SU-DHL-6 (cell line): ENCODE results near the gene PTPRA.

Experiments
- H2AFZ ChIP-seq: fragments of 200-600 bp; sonication (generic); 2 replicates; pipeline ENCODE4 v1.6.1; 2014; ENCODE audit warnings: low read depth, mild to moderate bottlenecking, moderate library complexity, mixed read lengths, antibody characterized with exemption, low read length; ENCODE audit not compliant: severe bottlenecking
- H3F3A ChIP-seq: fragments of 200-600 bp; shearing (Covaris generic); 2 replicates; pipeline ENCODE4 v1.6.0; 2016; ENCODE audit warnings: antibody characterized with exemption, mild to moderate bottlenecking; ENCODE audit not compliant: insufficient read depth
- H3K27ac ChIP-seq: fragments of 200-600 bp; sonication (generic); 2 replicates; pipeline ENCODE4 v1.5.1; 2016; ENCODE audit warnings: low read depth, mild to moderate bottlenecking, low read length, moderate library complexity, mixed read lengths
- H3K27me3 ChIP-seq: fragments of 200-600 bp; sonication (generic), shearing (Covaris generic); 2 replicates; pipeline ENCODE4 v1.6.0; 2014; ENCODE audit warnings: mild to moderate bottlenecking, low read length
- H3K36me3 ChIP-seq: fragments of 200-600 bp; sonication (generic); 2 replicates; pipeline ENCODE4 v1.6.1; 2014; ENCODE audit warnings: mild to moderate bottlenecking, low read length, mixed read lengths
- H3K4me2 ChIP-seq: fragments of 300-600, 200-600 bp; shearing (Covaris generic), sonication (generic); 2 replicates; pipeline ENCODE4 v1.6.0; 2014; ENCODE audit warnings: low read length, low read depth, mild to moderate bottlenecking; ENCODE audit not compliant: poor library complexity, severe bottlenecking
- H3K4me3 ChIP-seq: fragments of 200-600 bp; sonication (generic); 2 replicates; pipeline ENCODE4 v1.5.1; 2014; ENCODE audit warnings: antibody characterized with exemption, low read length, mild to moderate bottlenecking, mixed read lengths; ENCODE audit not compliant: insufficient read depth, poor library complexity, severe bottlenecking
- H3K79me2 ChIP-seq: fragments of 200-600 bp; sonication (generic); 2 replicates; pipeline ENCODE4 v1.6.1; 2014; ENCODE audit warnings: mild to moderate bottlenecking, low read length, moderate library complexity; ENCODE audit not compliant: insufficient read depth
- H3K9ac ChIP-seq: fragments of 200-600 bp; sonication (generic); 2 replicates; pipeline ENCODE4 v1.7.0; 2014; ENCODE audit warnings: mild to moderate bottlenecking, low read length
- H3K9me2 ChIP-seq: fragments of 200-600 bp; sonication (generic); replicated peaks from 2 replicates; pipeline ENCODE4 v1.6.1; 2014; ENCODE audit warnings: low read length; ENCODE audit not compliant: insufficient read depth
- H3K9me3 ChIP-seq: fragments of 200-600 bp; sonication (generic); 2 replicates; pipeline ENCODE4 v1.6.1; 2014; ENCODE audit warnings: low read length, mixed read lengths; ENCODE audit not compliant: insufficient read depth
- H4K20me1 ChIP-seq: fragments of 200-600 bp; sonication (generic); 2 replicates; pipeline ENCODE4 v1.6.1; 2014; ENCODE audit warnings: low read depth, mild to moderate bottlenecking, antibody characterized with exemption, low read length, moderate library complexity, mixed read lengths
- CTCF ChIP-seq: fragments of 200-600 bp; sonication (generic); IDR thresholded peaks from one replicate; pipeline ENCODE4 v1.5.1; 2017; ENCODE audit warnings: antibody characterized with exemption, mild to moderate bottlenecking, low read length, moderate library complexity; ENCODE audit not compliant: insufficient read depth, poor library complexity, severe bottlenecking
- EZH2phosphoT487 ChIP-seq: fragments of 200-600 bp; sonication (generic), shearing (Covaris generic); conservative IDR thresholded peaks from 2 replicates; pipeline ENCODE4 v1.6.1; 2018; ENCODE audit warnings: mild to moderate bottlenecking, antibody characterized with exemption, low read length, moderate library complexity, mixed read lengths

Gene PTPRA

GRCh38 chr20:2864626-2865025 lies 8.7 kb upstream of the PTPRA start:
- H3K79me2 ChIP-seq, result no peaks in the 10 kb centered on the region
- no peaks in the 10 kb centered on the region for H3K9me3 ChIP-seq
- H3K9ac ChIP-seq, result no peak overlapping the region
- TF ChIP-seq CTCF, result no peak
- no peaks in the 10 kb centered on the region for H3K9me2 ChIP-seq
- no peaks in the 10 kb centered on the region for H3K27me3 ChIP-seq
- H3F3A ChIP-seq, result no peaks in the 10 kb centered on the region
- H4K20me1 ChIP-seq, result no peaks in the 10 kb centered on the region
- H3K4me2 ChIP-seq, result no peak overlapping the region
- no peaks in the 10 kb centered on the region for H3K36me3 ChIP-seq
- no peak overlapping the region for H3K4me3 ChIP-seq
- H3K27ac ChIP-seq, result no peak overlapping the region
- no peak overlapping the region for H2AFZ ChIP-seq

DNA sequence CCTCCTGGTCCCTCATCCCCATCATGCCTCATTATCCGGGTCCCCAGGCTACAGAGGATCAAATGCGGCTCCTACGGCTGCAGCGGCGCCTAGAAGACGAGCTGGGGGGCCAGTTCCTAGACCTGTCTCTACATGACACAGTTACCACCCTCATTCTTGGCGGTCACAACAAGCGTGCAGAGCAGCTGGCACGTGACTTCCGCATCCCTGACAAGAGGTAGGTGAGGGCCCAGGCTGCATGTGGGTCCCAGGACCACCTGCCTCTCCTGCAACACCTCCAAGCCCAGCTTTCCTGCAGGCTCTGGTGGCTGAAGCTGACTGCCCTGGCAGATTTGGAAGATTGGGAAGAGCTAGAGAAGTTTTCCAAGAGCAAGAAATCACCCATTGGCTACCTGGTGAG lies 8.2 kb upstream of the PTPRA start:
- Histone ChIP-seq H3K36me3 (no peaks in the 10 kb centered on the region), H3K4me2 (no peak overlapping the region), H4K20me1 (no peaks in the 10 kb centered on the region), H3K4me3 (no peak overlapping the region), H3K27ac (no peak overlapping the region), H3K27me3 (no peaks in the 10 kb centered on the region), H3K9ac (no peak overlapping the region), H3K79me2 (no peaks in the 10 kb centered on the region), H2AFZ (no peak overlapping the region), H3F3A (no peaks in the 10 kb centered on the region), H3K9me2 (no peaks in the 10 kb centered on the region), H3K9me3 (no peaks in the 10 kb centered on the region)
- TF ChIP-seq EZH2phosphoT487, result no peak
- no peak for TF ChIP-seq CTCF

GRCh38 chr20:2865630-2866029 lies 7.7 kb upstream of the PTPRA start:
- no peaks in the 10 kb centered on the region for H3K9me3 ChIP-seq
- H3K36me3 ChIP-seq, result no peaks in the 10 kb centered on the region
- no peak overlapping the region for H3K27ac ChIP-seq
- no peaks in the 10 kb centered on the region for H4K20me1 ChIP-seq
- no peaks in the 10 kb centered on the region for H3F3A ChIP-seq
- TF ChIP-seq CTCF (no peak), EZH2phosphoT487 (no peak)
- H3K4me2 ChIP-seq, result no peak overlapping the region
- H2AFZ ChIP-seq, result no peak overlapping the region
- no peak overlapping the region for H3K9ac ChIP-seq
- no peak overlapping the region for H3K4me3 ChIP-seq
- no peaks in the 10 kb centered on the region for H3K79me2 ChIP-seq
- no peaks in the 10 kb centered on the region for H3K27me3 ChIP-seq
- H3K9me2 ChIP-seq, result no peaks in the 10 kb centered on the region

- Histone ChIP-seq H3K4me2 (no peak overlapping the region), H3K36me3 (no peaks in the 10 kb centered on the region), H4K20me1 (no peaks in the 10 kb centered on the region), H3K4me3 (no peak overlapping the region), H3K79me2 (no peaks in the 10 kb centered on the region), H3K9ac (no peak overlapping the region), H3K27me3 (no peaks in the 10 kb centered on the region), H3F3A (0 out of 2 replicates have a peak, but pooled peaks cover 2% of the 10 kb centered on the region), H3K27ac (no peak overlapping the region), H2AFZ (no peak overlapping the region), H3K9me3 (no peaks in the 10 kb centered on the region), H3K9me2 (no peaks in the 10 kb centered on the region)
- TF ChIP-seq EZH2phosphoT487 (no peak), CTCF (no peak)
Measured at GRCh38 chr20:2866236-2866635, 7.0 kb upstream of the PTPRA start.
